ENCODE measurements around the gene PTPRCAP. TPM values are rescaled to one million over a fixed set of nuclear protein-coding genes. Genes with fewer than 3 reads are reported as not detected.
"Not testable (repeated sequence)": the region's sequence is repeated elsewhere in the genome, so short reads cannot be mapped to it uniquely, and the experiment has no call there.

The PTPRCAP gene
- total RNA-seq: 108 and 109 TPM in 2 replicates

DNA sequence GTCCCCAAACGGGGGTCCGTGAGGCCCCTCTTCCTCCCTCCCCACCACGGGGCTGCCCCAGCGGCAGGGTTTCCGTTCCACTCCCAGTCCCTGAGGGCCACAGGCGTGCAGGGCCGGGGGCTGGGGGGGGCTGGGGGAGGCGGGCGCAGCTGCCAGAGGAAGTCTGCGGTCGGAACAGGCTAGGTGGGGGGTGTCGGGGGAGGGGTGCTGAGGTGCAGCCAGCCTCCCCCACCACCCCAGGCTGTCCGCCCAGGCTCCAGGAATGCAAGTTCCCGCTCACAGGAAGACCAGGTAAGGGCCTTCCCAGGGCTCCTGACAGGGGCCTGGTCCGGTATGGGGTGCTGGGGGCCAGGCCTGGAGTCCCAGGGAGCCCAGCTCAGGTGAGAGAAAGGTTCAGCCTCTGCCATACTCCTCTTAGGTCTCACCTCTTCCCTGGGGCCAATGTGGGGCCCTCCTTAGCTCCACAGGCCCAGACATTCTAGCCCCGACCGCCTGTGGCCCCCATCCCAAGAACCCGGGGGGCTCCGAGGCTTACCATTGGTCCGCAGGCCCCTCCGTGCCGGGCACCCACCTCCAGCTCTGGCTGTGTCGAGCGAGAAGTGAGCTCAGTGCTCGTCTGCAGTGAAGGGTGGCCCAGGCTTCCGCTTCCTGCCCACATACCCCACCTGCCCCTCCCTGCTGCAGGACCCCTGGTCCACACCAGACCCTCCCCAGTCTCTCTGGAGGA, at the start of gene PTPRCAP:
Gene PTPRCAP, minus strand, starts transcription at position 601 of the 727 bp plus-strand sequence. Its CDS starts 63 bp downstream, at position 538.
- Mint-ChIP-seq H3K27ac (peak within 1 kb of the TSS; percentile 92), H3K27me3 (ENCODE audit: insufficient read depth) (no peaks in the 10 kb centered on the region), H3K4me3 (peak within 1 kb of the TSS; percentile 90), H3K36me3 (ENCODE audit: low read depth) (peaks cover 26% of the 10 kb centered on the region), H3K4me1 (ENCODE audit: low read depth) (peaks cover 30% of the 10 kb centered on the region), H3K9me3 (no peaks in the 10 kb centered on the region)
- intact Hi-C loops (cut with micrococcal nuclease): loop anchor here (2.0 kb wide), 1 partner anchor 50 kb away; no protein-coding TSS in a partner anchor
- peak; percentile 70 for DNase-seq (ENCODE audit: low spot score)

GRCh38 chr11:67486481-67487195, 49.2 kb upstream of the PTPRCAP start:
- Mint-ChIP-seq H3K9me3 (no peaks in the 10 kb centered on the region), H3K4me3 (peak overlapping the region; percentile 82), H3K27ac (peak overlapping the region; percentile 100), H3K36me3 (ENCODE audit: low read depth) (peaks cover 44% of the 10 kb centered on the region), H3K4me1 (ENCODE audit: low read depth) (peaks cover 70% of the 10 kb centered on the region), H3K27me3 (ENCODE audit: insufficient read depth) (no peaks in the 10 kb centered on the region)
- peak; percentile 44 for DNase-seq (ENCODE audit: low spot score)
- intact Hi-C loops (cut with micrococcal nuclease): loop anchor here (1.0 to 2.0 kb wide), 4 partner anchors 20 to 198 kb away; partner anchors contain the start of genes ANKRD13D and PTPRCAP

GRCh38 chr11:67485873-67486361, 48.4 kb upstream of the PTPRCAP start:
- Mint-ChIP-seq H3K4me1 (ENCODE audit: low read depth) (peaks cover 70% of the 10 kb centered on the region), H3K4me3 (peak overlapping the region; percentile 82), H3K27ac (peak overlapping the region; percentile 100), H3K36me3 (ENCODE audit: low read depth) (peaks cover 42% of the 10 kb centered on the region)
- H3K27me3 Mint-ChIP-seq (ENCODE audit: insufficient read depth); H3K9me3 Mint-ChIP-seq: not testable (repeated sequence)
- intact Hi-C loops (cut with micrococcal nuclease): loop anchor here (1.0 to 2.0 kb wide), 3 partner anchors 49 to 216 kb away; partner anchors contain the start of genes ANKRD13D and PTPRCAP
- DNase-seq (ENCODE audit: low spot score): peak; percentile 48

DNA sequence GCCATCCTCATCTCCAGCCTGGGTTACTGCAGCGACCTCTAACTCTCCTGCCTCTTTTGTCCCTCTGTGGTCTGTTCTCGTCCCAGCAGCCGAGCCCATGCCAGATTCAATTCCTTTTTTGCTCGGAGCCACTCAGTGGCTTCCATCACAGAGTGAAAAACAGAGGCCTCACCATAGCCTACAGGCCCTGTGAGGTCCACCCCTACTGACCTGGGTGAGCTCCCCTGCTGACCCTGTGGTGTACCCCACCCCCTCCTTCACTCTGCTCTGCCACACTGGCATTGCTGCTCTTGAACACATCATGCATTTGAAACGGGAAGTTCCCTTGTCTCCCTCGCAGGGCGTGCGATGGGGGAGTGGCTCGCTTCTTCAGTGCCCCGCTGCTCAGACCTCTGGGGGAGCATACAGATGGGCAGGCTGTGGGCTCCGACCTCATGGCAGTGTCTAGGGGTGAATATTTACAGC, 47.4 kb upstream of the PTPRCAP start:
- intact Hi-C loops (cut with micrococcal nuclease): loop anchor here (1.0 to 5.0 kb wide), 4 partner anchors 21 to 528 kb away; partner anchors contain the start of gene PC
- H3K27me3 Mint-ChIP-seq (ENCODE audit: insufficient read depth): peaks cover 1% of the 10 kb centered on the region
- peak overlapping the region; percentile 94 for H3K4me3 Mint-ChIP-seq
- H3K27ac Mint-ChIP-seq: peak overlapping the region; percentile 100
- peaks cover 69% of the 10 kb centered on the region for H3K4me1 Mint-ChIP-seq (ENCODE audit: low read depth)
- H3K9me3 Mint-ChIP-seq: no peaks in the 10 kb centered on the region
- DNase-seq (ENCODE audit: low spot score): peak; percentile 66
- peaks cover 39% of the 10 kb centered on the region for H3K36me3 Mint-ChIP-seq (ENCODE audit: low read depth)

GRCh38 chr11:67483831-67484665, 46.6 kb upstream of the PTPRCAP start:
- Mint-ChIP-seq H3K4me1 (ENCODE audit: low read depth) (peaks cover 64% of the 10 kb centered on the region), H3K4me3 (peak overlapping the region; percentile 94), H3K36me3 (ENCODE audit: low read depth) (peaks cover 34% of the 10 kb centered on the region), H3K9me3 (no peaks in the 10 kb centered on the region), H3K27ac (peak overlapping the region; percentile 100), H3K27me3 (ENCODE audit: insufficient read depth) (peaks cover 4% of the 10 kb centered on the region)
- intact Hi-C loops (cut with micrococcal nuclease): loop anchor here (1.0 to 5.0 kb wide), 8 partner anchors 15 to 527 kb away; partner anchors contain the start of genes CDK2AP2, PC, RPS6KB2 and TMEM134
- peak; percentile 50 for DNase-seq (ENCODE audit: low spot score)

- no peaks in the 10 kb centered on the region for H3K9me3 Mint-ChIP-seq
- H3K27me3 Mint-ChIP-seq (ENCODE audit: insufficient read depth): peaks cover 4% of the 10 kb centered on the region
- peaks cover 55% of the 10 kb centered on the region for H3K4me1 Mint-ChIP-seq (ENCODE audit: low read depth)
- intact Hi-C loops (cut with micrococcal nuclease): loop anchor here (1.0 to 5.0 kb wide), 6 partner anchors 14 to 526 kb away; partner anchors contain the start of genes CDK2AP2, PC, RPS6KB2 and TMEM134
- peak within 1 kb of the TSS; percentile 94 for H3K4me3 Mint-ChIP-seq
- DNase-seq (ENCODE audit: low spot score): peak; percentile 98
- H3K27ac Mint-ChIP-seq: peak within 1 kb of the TSS; percentile 100
- H3K36me3 Mint-ChIP-seq (ENCODE audit: low read depth): peaks cover 27% of the 10 kb centered on the region
Observed at GRCh38 chr11:67482827-67483798, 45.6 kb upstream of the PTPRCAP start, which contains the start of gene AIP. AIP (plus strand) TSS chr11:67483026; CDS start chr11:67483159, 133 bp downstream.

DNA sequence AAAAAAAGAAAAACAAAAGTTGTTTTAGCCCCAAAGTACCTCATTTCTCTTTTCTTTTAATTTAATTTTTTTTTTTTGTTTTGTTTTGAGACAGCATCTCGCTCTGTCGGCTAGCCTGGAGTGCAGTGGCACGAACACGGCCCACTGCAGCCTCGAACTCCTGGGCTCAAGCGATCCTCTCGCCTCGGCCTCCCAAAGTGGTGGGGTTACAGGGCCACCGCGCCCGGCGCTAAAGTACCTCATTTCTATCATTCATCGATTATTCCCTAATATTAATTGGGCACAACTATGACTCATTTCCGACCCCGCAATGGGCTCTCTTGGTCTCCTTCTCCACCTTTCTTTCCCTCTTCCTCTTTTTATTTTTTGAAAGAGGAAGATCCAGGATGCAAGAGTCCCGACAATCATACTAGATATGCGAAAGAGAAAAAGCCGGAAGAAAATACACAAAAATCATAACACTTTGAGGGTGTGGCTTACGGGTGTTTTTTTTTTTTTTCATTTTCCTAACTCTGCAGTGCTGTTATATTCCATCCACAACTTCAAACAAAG, 44.9 kb upstream of the PTPRCAP start:
- peak overlapping the region; percentile 100 for H3K27ac Mint-ChIP-seq
- peaks cover 7% of the 10 kb centered on the region for H3K27me3 Mint-ChIP-seq (ENCODE audit: insufficient read depth)
- DNase-seq (ENCODE audit: low spot score): no peak
- peak overlapping the region; percentile 94 for H3K4me3 Mint-ChIP-seq
- peaks cover 47% of the 10 kb centered on the region for H3K4me1 Mint-ChIP-seq (ENCODE audit: low read depth)
- H3K36me3 Mint-ChIP-seq (ENCODE audit: low read depth): peaks cover 20% of the 10 kb centered on the region
- intact Hi-C loops (cut with micrococcal nuclease): loop anchor here (5.0 kb wide), 1 partner anchor 525 kb away; the partner anchor contains the start of gene PC
- no peaks in the 10 kb centered on the region for H3K9me3 Mint-ChIP-seq

- H3K4me1 Mint-ChIP-seq (ENCODE audit: low read depth); H3K4me3 Mint-ChIP-seq; H3K27ac Mint-ChIP-seq; H3K36me3 Mint-ChIP-seq (ENCODE audit: low read depth); intact Hi-C loops (cut with micrococcal nuclease); H3K27me3 Mint-ChIP-seq (ENCODE audit: insufficient read depth); H3K9me3 Mint-ChIP-seq; DNase-seq (ENCODE audit: low spot score): not testable (repeated sequence)
Observed at GRCh38 chr11:67477344-67478050, 40.0 kb upstream of the PTPRCAP start.

DNA sequence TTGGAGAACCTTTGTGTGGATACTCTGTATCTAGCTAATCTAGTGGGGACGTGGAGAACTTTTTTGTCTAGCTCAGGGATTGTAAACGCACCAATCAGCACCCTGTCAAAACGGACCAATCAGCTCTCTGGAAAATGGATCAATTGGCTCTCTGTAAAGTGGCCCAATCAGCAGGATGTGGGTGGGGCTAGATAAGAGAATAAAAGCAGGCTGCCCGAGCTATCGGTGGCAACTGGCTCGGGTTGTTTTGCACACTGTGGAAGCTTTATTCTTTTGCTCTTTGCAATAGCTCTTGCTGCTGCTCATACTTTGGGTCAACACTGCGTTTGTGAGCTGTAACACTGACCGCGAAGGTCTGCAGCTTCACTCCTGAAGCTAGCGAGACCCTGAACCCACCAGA, 39.2 kb upstream of the PTPRCAP start:
- H3K36me3 Mint-ChIP-seq (ENCODE audit: low read depth); H3K27ac Mint-ChIP-seq; H3K27me3 Mint-ChIP-seq (ENCODE audit: insufficient read depth); H3K9me3 Mint-ChIP-seq; intact Hi-C loops (cut with micrococcal nuclease); DNase-seq (ENCODE audit: low spot score); H3K4me3 Mint-ChIP-seq; H3K4me1 Mint-ChIP-seq (ENCODE audit: low read depth): not testable (repeated sequence)

DNA sequence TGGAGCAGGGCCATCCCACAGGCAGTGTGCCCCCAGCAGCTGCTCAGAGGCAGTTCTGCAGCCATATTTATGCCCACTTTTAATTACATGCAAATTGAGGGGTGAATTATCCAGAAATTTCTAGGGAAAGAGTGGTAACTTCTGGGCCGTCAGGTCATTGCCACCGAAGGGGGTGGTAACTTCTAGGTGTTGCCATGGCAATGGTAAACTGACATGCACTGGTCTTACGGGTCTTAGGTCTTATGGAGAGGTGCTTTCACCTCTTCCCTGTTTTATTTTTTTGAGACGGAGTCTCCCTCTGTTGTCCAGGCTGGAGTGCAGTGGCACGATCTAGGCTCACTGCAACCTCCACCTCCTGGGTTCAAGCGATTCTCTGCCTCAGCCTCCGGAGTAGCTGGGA, 35.4 kb upstream of the PTPRCAP start:
- no peak overlapping the region for H3K4me3 Mint-ChIP-seq
- no peaks in the 10 kb centered on the region for H3K36me3 Mint-ChIP-seq (ENCODE audit: low read depth)
- no peaks in the 10 kb centered on the region for H3K9me3 Mint-ChIP-seq
- H3K4me1 Mint-ChIP-seq (ENCODE audit: low read depth): peaks cover 6% of the 10 kb centered on the region
- no peak for DNase-seq (ENCODE audit: low spot score)
- H3K27me3 Mint-ChIP-seq (ENCODE audit: insufficient read depth): peaks cover 3% of the 10 kb centered on the region
- intact Hi-C loops (cut with micrococcal nuclease): no loop called here
- H3K27ac Mint-ChIP-seq: no peak overlapping the region
